HG03565 (cell line): ENCODE results near the gene SIRT6.
"Not testable (repeated sequence)": the region's sequence is repeated elsewhere in the genome, so short reads cannot be mapped to it uniquely, and the experiment has no call there.

Source experiments
- ATAC-seq: cut with Tn5 transposase; IDR thresholded peaks from one replicate; pipeline ENCODE4 v1.9.1; 2021; ENCODE audit warnings: mild to moderate bottlenecking, moderate library complexity; ENCODE audit not compliant: unreplicated experiment

Gene SIRT6

DNA sequence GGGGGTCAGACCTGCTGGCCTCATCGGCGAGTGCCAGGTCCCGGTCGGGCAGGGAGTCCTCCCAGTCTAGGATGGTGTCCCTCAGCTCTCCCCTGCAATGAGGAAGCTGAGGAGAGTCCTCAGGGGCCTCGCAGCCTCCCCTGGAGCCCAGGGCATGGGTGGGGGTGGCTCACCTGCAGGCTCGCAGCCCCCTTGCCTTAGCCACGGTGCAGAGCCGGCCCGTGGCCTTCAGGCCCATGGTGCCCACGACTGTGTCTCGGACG is 6.8 kb downstream of the SIRT6 start:
- no peak for ATAC-seq

- no peak for ATAC-seq
These were observed 7.3 kb downstream of the SIRT6 start for GRCh38 chr19:4174895-4175668.

GRCh38 chr19:4174213-4174894 is 8.0 kb downstream of the SIRT6 start:
- ATAC-seq = no peak

DNA sequence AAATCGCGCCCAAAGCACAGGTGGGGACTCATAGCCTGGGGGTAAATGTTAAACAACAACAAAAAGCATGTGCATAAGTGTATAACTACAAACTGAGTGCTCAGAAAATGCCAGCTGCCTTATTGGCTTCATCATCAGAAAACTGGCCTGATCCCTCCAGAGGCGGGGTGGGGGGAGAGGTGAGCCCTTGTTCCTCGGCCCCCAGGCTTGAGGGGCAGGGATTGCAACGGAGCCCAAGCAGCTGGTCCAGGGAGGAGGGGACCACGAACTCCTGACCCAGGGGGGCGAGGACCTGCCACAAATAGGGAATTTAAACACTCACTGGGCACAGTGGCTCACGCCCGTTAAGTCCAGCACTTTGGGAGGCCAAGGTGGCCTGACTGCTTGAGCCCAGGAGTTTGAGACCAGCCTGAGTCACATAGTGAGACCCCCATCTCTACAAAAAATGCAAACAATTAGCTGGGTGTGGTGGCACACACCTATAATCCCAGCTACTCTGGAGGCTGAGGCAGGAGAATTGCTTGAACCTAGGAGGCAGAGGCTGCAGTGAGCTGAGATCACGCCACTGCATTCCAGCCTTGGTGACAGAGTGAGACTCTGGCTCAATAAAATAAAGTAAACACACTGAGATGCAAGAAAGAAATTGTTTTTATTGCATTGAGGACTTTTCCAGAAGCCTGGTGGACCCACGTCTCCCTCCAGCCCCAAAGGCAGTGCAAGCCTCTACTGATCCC is 8.7 kb downstream of the SIRT6 start:
- no peak for ATAC-seq

- ATAC-seq = no peak
These were observed 9.4 kb downstream of the SIRT6 start for GRCh38 chr19:4172861-4173473.

DNA sequence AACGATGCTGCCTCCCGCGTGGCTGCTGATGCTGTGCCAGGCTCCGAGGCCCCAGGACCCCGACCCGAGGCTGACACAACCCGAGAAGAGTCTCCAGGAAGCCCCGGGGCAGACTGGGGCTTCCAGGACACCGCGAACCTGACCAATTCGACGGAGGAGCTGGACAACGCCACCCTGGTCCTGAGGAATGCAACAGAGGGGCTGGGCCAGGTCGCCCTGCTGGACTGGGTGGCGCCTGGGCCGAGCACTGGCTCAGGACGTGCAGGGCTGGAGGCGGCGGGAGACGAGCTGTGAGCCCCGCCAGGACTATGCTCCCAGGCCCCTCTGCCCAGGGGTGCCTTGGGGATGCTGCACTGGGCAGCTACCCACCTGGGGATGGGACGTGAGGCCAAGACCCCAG is 10.7 kb downstream of the SIRT6 start:
- ATAC-seq = no peak

DNA sequence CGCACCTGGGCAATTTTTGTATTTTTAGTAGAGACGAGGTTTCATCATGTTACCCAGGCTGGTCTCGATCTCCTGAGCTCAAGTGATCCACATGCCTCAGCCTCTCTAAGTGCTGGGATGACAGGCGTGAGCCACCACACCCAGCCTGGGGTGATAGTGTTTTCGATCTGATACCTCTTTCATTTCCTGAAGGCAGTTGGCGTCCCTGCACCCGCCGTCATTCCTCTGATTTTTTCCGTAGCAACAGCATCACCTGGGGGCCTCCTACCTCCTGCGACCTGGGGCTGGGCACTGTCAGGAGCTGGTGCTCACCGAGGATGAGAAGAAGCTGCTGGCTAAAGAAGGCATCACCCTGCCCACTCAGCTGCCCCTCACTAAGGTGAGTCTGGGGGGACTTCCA is 18.1 kb downstream of the SIRT6 start:
- ATAC-seq = no peak

- ATAC-seq = no peak
These were observed 20.8 kb downstream of the SIRT6 start for GRCh38 chr19:4161415-4162077.

DNA sequence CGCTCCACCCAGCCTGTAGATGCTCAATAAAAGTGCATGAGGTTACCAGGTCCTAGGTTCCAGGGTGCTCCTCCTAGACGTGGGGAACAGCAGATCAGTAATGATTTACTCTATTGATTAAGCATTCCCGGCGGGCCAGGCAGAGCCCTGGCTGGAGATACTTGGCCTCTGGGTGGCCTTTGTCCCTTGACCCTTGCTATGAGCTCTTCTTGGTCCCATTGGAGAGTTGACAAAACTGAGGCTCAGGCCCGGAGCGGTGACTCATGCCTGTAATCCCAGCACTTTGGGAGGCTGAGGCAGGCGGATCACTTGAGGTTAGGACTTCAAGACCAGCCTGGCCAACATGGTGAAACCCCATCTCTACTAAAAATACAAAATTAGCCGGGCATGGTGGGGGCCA is 24.4 kb downstream of the SIRT6 start:
- not testable (repeated sequence) for ATAC-seq

GRCh38 chr19:4157164-4157563 is 25.2 kb downstream of the SIRT6 start:
- no peak for ATAC-seq

- no peak for ATAC-seq
These were observed 27.6 kb downstream of the SIRT6 start for GRCh38 chr19:4154571-4155312.

- no peak for ATAC-seq
These were observed 29.9 kb downstream of the SIRT6 start for GRCh38 chr19:4152241-4152998.

- ATAC-seq = no peak
These were observed 30.7 kb downstream of the SIRT6 start for GRCh38 chr19:4151623-4152022.

DNA sequence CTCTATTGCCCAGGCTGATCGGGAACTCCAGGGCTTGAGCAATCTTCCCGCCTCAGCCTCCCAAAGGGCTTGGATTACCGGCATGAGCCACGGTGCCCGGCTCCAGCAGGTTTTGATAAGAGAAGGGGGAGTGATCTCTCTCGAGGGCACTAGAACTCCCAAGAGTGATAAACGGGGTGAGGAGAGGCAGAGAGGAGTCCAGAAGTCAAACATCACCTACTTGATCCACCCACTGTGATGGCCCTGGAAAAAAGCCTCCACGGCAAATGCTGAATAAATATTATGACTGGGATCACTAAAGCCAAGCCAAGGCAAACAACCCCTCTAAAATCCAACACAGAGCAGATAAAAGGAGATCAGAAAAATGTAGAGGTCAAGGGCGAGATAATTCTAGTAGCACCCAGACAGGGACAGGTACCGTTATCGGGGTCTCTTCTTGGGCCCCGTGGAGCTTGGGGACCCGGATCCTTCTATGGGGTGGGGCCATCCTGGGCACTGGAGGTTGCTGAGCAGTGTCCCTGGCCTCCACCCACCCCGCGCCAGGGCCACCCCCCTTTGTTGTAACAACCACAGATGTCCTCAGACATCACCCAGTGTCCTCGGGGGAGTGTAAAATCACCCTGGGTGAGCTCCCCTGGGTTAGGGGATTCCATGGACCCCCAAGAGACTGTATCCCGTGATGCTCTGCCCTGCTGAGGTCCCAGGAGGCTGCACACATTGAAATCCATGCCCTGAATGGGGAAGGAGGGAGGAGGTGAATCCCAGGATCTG is 32.7 kb downstream of the SIRT6 start:
- ATAC-seq = no peak

DNA sequence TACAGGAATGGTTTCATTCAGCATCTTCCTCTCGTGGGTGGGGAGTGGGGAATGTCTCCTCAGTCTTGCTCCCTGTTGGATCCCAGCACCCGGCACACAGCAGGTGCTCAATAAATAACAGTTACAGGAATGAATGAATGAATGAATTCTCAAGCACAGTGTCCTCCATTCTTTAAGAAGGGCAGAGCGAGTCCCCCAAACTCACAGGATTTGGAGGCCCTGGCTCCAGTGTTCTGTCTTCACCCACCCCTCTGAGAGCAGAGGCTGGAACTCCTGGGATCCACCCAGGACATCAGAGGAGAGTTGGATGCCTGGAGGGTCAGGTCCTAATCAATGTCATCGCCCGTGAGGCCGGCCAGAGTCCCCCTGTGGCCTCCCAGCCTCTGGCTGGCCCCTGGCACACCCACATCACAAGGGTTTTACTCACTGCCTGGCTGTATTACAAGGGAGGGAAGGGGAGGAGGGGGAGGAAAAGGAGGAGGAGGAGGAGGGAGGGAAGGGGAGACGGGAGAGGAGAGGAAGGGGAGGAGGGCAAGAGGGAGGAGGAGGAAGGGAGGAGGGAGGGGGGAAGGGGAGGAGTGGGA is 37.6 kb downstream of the SIRT6 start:
- ATAC-seq = no peak

- ATAC-seq = not testable (repeated sequence)
These were observed 39.4 kb downstream of the SIRT6 start for GRCh38 chr19:4142916-4143315.

GRCh38 chr19:4140237-4140711 is 42.1 kb downstream of the SIRT6 start:
- no peak for ATAC-seq

DNA sequence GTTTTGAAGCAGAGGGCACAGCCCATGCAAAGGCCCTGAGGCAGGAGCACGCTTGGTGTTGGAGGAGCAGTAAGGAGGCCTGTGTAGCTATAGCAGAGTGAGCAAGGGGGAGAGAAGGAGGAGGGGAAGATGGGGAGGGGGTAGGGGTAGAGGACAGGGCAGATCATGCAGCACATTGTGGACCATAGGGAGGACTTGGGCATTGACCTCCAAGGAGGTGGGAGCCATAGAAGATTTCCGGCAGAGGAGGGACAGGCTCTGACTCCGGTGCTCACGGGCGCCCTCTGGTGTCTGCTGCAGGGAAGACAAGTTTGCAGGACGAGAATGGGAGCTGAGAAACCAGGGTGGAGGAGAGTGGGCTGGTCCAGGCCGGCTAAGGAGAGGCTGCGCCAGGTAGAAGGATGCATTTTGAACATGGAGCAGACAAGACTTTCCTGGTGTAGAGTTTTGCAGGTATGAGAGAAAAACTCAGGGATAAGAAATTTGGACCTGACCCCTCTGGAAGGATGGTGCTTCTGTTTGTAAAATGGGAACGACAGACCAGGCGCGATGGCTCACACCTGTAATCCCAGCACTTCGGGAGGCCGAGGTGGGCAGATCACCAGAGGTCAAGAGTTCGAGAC is 42.6 kb downstream of the SIRT6 start:
- ATAC-seq = no peak
